WTC11 (cell line): ENCODE data around the gene NPTX1. TPM values are rescaled to one million over a fixed set of nuclear protein-coding genes. Genes with fewer than 3 reads are reported as not detected.

ENCODE experiments used
- ATAC-seq: fragments of 200-7000 bp; cut with Tn5 transposase; 2 replicates; pipeline ENCODE4 v1.10.0; 2021; ENCODE audit warnings: mild to moderate bottlenecking, moderate library complexity
- Bru-seq: library from RNA; stranded (reverse); fragments of 400-500 nt; gene quantifications from one replicate; lab custom pipeline; 2021; lab: Mats Ljungman, UMichigan
- CTCF ChIA-PET: fragments of 300-600 bp; sonication (Branson Sonifier 250); formaldehyde crosslinking; loops from one replicate; lab custom pipeline; 2021; ENCODE audit warnings: antibody characterized with exemption; lab: Charles Lee
- POLR2A ChIA-PET: fragments of 350-600 bp; sonication (Branson Sonifier 250); formaldehyde crosslinking; loops from one replicate; lab custom pipeline; 2021; ENCODE audit warnings: antibody characterized with exemption; lab: Charles Lee
- DNase-seq: peaks from one replicate; pipeline ENCODE4 v3.0.0; 2021; ENCODE audit warnings: low spot score
- H3K27ac Mint-ChIP-seq: 2 replicates; pipeline ENCODE4 v1.8.0; 2021; ENCODE audit warnings: mixed read lengths
- H3K27me3 Mint-ChIP-seq: 2 replicates; pipeline ENCODE4 v1.8.0; 2021; ENCODE audit warnings: low read depth, mild to moderate bottlenecking, moderate library complexity, mixed read lengths
- H3K36me3 Mint-ChIP-seq: 2 replicates; pipeline ENCODE4 v1.8.0; 2021; ENCODE audit warnings: mixed read lengths
- H3K4me1 Mint-ChIP-seq: 2 replicates; pipeline ENCODE4 v1.8.0; 2022; ENCODE audit warnings: mixed read lengths
- H3K4me3 Mint-ChIP-seq: 2 replicates; pipeline ENCODE4 v1.8.0; 2021; ENCODE audit warnings: mild to moderate bottlenecking, moderate library complexity, mixed read lengths
- H3K9me3 Mint-ChIP-seq: 2 replicates; pipeline ENCODE4 v1.8.0; 2021; ENCODE audit warnings: mixed read lengths
- ATF3 ChIP-seq: sonication (generic); formaldehyde crosslinking; conservative IDR thresholded peaks from 2 replicates; pipeline ENCODE4 v1.8.1; 2022; ENCODE audit warnings: mild to moderate bottlenecking, missing genetic modification reagents
- ESRRA ChIP-seq: sonication (generic); formaldehyde crosslinking; IDR thresholded peaks from 2 replicates; pipeline ENCODE4 v1.8.1; 2022; ENCODE audit warnings: mild to moderate bottlenecking, missing genetic modification reagents, borderline replicate concordance
- FOXP1 ChIP-seq: sonication (generic); formaldehyde crosslinking; IDR thresholded peaks from 2 replicates; pipeline ENCODE4 v1.8.0; 2022; ENCODE audit warnings: missing genetic modification reagents, mild to moderate bottlenecking, moderate library complexity, borderline replicate concordance
- HMGXB4 ChIP-seq: sonication (generic); formaldehyde crosslinking; IDR thresholded peaks from 2 replicates; pipeline ENCODE4 v1.8.1; 2023; ENCODE audit warnings: mild to moderate bottlenecking, moderate library complexity, missing genetic modification reagents
- MAX ChIP-seq: sonication (generic); formaldehyde crosslinking; IDR thresholded peaks from 2 replicates; pipeline ENCODE4 v1.8.0; 2022; ENCODE audit warnings: mild to moderate bottlenecking, missing genetic modification reagents
- RELA ChIP-seq: sonication (generic); formaldehyde crosslinking; IDR thresholded peaks from 2 replicates; pipeline ENCODE4 v1.8.1; 2022; ENCODE audit warnings: missing genetic modification reagents, mild to moderate bottlenecking, borderline replicate concordance
- SOX15 ChIP-seq: fragments of 250-450 bp; sonication (Bioruptor Pico); IDR thresholded peaks from 2 replicates; pipeline ENCODE4 v1.9.0; 2021; ENCODE audit warnings: mild to moderate bottlenecking
- SP1 ChIP-seq: sonication (generic); formaldehyde crosslinking; conservative IDR thresholded peaks from 2 replicates; pipeline ENCODE4 v1.8.1; 2022; ENCODE audit warnings: missing genetic modification reagents
- TEAD1 ChIP-seq: sonication (generic); formaldehyde crosslinking; IDR thresholded peaks from 2 replicates; pipeline ENCODE4 v1.8.0; 2022; ENCODE audit warnings: mild to moderate bottlenecking, missing genetic modification reagents
- ZBTB43 ChIP-seq: sonication (generic); formaldehyde crosslinking; IDR thresholded peaks from 2 replicates; pipeline ENCODE4 v1.8.1; 2023; ENCODE audit warnings: mild to moderate bottlenecking, missing genetic modification reagents
- ZNF219 ChIP-seq: sonication (generic); formaldehyde crosslinking; IDR thresholded peaks from 2 replicates; pipeline ENCODE4 v1.8.0; 2023; ENCODE audit warnings: missing genetic modification reagents, mild to moderate bottlenecking, borderline replicate concordance
- ZNF232 ChIP-seq: sonication (generic); formaldehyde crosslinking; IDR thresholded peaks from 2 replicates; pipeline ENCODE4 v1.8.0; 2022; ENCODE audit warnings: mild to moderate bottlenecking, missing genetic modification reagents
- ZNF396 ChIP-seq: fragments of 250-450 bp; sonication (Bioruptor Pico); IDR thresholded peaks from 2 replicates; pipeline ENCODE4 v1.8.0; 2021; ENCODE audit warnings: mild to moderate bottlenecking, moderate library complexity, borderline replicate concordance
- long read RNA-seq, 3 experiments: library from RNA in 1 of 3; library from capped mRNA in 1 of 3; library from polyadenylated mRNA in 1 of 3; unstranded in 2 of 3; stranded (forward) in 1 of 3; transcript quantifications; one replicate each; pipeline ENCODE4 v2.0.0, GENCODE V29; 2021
- total RNA-seq: library from RNA; stranded (reverse); gene quantifications from 3 replicates; pipeline ENCODE4 v1.2.3, GENCODE V29; 2021
- TF ChIP-seq, protein P1 (sequence below): sonication (generic); formaldehyde crosslinking; IDR thresholded peaks from 2 replicates; pipeline ENCODE4 v1.8.0; 2022; ENCODE audit warnings: mild to moderate bottlenecking, missing genetic modification reagents
- TF ChIP-seq, protein P2 (sequence below): fragments of 250-450 bp; sonication (Bioruptor Pico); IDR thresholded peaks from 2 replicates; pipeline ENCODE4 v1.9.0; 2021; ENCODE audit warnings: mild to moderate bottlenecking, borderline replicate concordance

Gene NPTX1, protein sequence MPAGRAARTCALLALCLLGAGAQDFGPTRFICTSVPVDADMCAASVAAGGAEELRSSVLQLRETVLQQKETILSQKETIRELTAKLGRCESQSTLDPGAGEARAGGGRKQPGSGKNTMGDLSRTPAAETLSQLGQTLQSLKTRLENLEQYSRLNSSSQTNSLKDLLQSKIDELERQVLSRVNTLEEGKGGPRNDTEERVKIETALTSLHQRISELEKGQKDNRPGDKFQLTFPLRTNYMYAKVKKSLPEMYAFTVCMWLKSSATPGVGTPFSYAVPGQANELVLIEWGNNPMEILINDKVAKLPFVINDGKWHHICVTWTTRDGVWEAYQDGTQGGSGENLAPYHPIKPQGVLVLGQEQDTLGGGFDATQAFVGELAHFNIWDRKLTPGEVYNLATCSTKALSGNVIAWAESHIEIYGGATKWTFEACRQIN
- 9.7 to 15.1 TPM (median 10.8 TPM) in 3 replicates for total RNA-seq
- Bru-seq, nascent RNA, result percentile 39 among the genes with signal in this experiment
- long read RNA-seq, experiment 1, full-length matches to known transcripts, result 38 of 44 reads
- long read RNA-seq, experiment 1, partial matches to known transcripts, result 1 of 44 reads
- long read RNA-seq, experiment 1, other reads (novel, unspliced or antisense), result 5 of 44 reads
- long read RNA-seq, experiment 2, full-length matches to known transcripts, result 2 of 5 reads
- long read RNA-seq, experiment 2, partial matches to known transcripts, result 0 of 5 reads
- long read RNA-seq, experiment 2, other reads (novel, unspliced or antisense), result 3 of 5 reads
- long read RNA-seq, experiment 3, result 0 reads

GRCh38 chr17:80475910-80476876, at the start of gene NPTX1:
Gene NPTX1 (minus strand): TSS chr17:80476607. CDS start chr17:80476446, 161 bp downstream.
- Mint-ChIP-seq H3K9me3 (no peaks in the 10 kb centered on the region), H3K36me3 (no peaks in the 10 kb centered on the region)
- DNase-seq, result no peak
- TF ChIP-seq RELA (CRISPR knock-in tag), result no peak
- TF ChIP-seq, protein P1, sequence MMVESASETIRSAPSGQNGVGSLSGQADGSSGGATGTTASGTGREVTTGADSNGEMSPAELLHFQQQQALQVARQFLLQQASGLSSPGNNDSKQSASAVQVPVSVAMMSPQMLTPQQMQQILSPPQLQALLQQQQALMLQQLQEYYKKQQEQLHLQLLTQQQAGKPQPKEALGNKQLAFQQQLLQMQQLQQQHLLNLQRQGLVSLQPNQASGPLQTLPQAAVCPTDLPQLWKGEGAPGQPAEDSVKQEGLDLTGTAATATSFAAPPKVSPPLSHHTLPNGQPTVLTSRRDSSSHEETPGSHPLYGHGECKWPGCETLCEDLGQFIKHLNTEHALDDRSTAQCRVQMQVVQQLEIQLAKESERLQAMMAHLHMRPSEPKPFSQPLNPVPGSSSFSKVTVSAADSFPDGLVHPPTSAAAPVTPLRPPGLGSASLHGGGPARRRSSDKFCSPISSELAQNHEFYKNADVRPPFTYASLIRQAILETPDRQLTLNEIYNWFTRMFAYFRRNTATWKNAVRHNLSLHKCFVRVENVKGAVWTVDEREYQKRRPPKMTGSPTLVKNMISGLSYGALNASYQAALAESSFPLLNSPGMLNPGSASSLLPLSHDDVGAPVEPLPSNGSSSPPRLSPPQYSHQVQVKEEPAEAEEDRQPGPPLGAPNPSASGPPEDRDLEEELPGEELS, result no peak
- TF ChIP-seq ZNF219, result no peak
- 0 out of 2 replicates have a peak, but pooled peaks have one; percentile 28 for TF ChIP-seq FOXP1
- no peak for TF ChIP-seq ESRRA (CRISPR knock-in tag)
- TF ChIP-seq, protein P2, sequence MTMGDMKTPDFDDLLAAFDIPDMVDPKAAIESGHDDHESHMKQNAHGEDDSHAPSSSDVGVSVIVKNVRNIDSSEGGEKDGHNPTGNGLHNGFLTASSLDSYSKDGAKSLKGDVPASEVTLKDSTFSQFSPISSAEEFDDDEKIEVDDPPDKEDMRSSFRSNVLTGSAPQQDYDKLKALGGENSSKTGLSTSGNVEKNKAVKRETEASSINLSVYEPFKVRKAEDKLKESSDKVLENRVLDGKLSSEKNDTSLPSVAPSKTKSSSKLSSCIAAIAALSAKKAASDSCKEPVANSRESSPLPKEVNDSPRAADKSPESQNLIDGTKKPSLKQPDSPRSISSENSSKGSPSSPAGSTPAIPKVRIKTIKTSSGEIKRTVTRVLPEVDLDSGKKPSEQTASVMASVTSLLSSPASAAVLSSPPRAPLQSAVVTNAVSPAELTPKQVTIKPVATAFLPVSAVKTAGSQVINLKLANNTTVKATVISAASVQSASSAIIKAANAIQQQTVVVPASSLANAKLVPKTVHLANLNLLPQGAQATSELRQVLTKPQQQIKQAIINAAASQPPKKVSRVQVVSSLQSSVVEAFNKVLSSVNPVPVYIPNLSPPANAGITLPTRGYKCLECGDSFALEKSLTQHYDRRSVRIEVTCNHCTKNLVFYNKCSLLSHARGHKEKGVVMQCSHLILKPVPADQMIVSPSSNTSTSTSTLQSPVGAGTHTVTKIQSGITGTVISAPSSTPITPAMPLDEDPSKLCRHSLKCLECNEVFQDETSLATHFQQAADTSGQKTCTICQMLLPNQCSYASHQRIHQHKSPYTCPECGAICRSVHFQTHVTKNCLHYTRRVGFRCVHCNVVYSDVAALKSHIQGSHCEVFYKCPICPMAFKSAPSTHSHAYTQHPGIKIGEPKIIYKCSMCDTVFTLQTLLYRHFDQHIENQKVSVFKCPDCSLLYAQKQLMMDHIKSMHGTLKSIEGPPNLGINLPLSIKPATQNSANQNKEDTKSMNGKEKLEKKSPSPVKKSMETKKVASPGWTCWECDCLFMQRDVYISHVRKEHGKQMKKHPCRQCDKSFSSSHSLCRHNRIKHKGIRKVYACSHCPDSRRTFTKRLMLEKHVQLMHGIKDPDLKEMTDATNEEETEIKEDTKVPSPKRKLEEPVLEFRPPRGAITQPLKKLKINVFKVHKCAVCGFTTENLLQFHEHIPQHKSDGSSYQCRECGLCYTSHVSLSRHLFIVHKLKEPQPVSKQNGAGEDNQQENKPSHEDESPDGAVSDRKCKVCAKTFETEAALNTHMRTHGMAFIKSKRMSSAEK (CRISPR knock-in tag), result no peak
- TF ChIP-seq SP1 (CRISPR knock-in tag), result 0 out of 2 replicates have a peak, but pooled peaks have one; percentile 22
- TF ChIP-seq ZNF232, result 0 out of 2 replicates have a peak, but pooled peaks have one; percentile 24
- peak; percentile 22; the same call in 1 of the 2 replicates for TF ChIP-seq MAX (CRISPR knock-in tag)
- TF ChIP-seq, all 79 proteins: peak for 4
- POLR2A ChIA-PET, result interaction anchor here (1.1 kb wide), 1 partner anchor 90 kb away, joined by 3 read pairs; no protein-coding TSS in a partner anchor
- peak within 1 kb of the TSS; percentile 61 for H3K4me3 Mint-ChIP-seq
- CTCF ChIA-PET, result interaction anchor here (0.7 to 4.1 kb wide), 10 partner anchors 10 to 657 kb away, joined by 3 to 23 read pairs (median 4); no protein-coding TSS in a partner anchor
- peaks cover 82% of the 10 kb centered on the region for H3K27me3 Mint-ChIP-seq
- ATAC-seq, result peak; percentile 17
- H3K4me1 Mint-ChIP-seq, result peaks cover 14% of the 10 kb centered on the region
- H3K27ac Mint-ChIP-seq, result no peak within 1 kb of the TSS

GRCh38 chr17:80523956-80524712, 47.7 kb upstream of the NPTX1 start:
- Mint-ChIP-seq H3K4me1 (peaks cover 21% of the 10 kb centered on the region), H3K27me3 (no peaks in the 10 kb centered on the region; the same call in 1 of the 2 replicates), H3K9me3 (no peaks in the 10 kb centered on the region), H3K36me3 (no peaks in the 10 kb centered on the region), H3K4me3 (no peak overlapping the region), H3K27ac (no peak overlapping the region)
- ATAC-seq (no peak), DNase-seq (no peak)
- CTCF ChIA-PET, result interaction anchor here (1.2 kb wide), 1 partner anchor 17 kb away, joined by 3 read pairs; no protein-coding TSS in a partner anchor
- POLR2A ChIA-PET, result no interaction called here
- TF ChIP-seq ESRRA (CRISPR knock-in tag), result no peak
- no peak for TF ChIP-seq ZNF232
- TF ChIP-seq TEAD1 (CRISPR knock-in tag), result no peak
- TF ChIP-seq HMGXB4 (CRISPR knock-in tag), result no peak
- no peak for TF ChIP-seq ZNF396 (CRISPR knock-in tag)
- no peak for TF ChIP-seq SOX15 (CRISPR knock-in tag)
- TF ChIP-seq ZBTB43, result no peak
- TF ChIP-seq ATF3 (CRISPR knock-in tag), result no peak
- TF ChIP-seq SP1 (CRISPR knock-in tag), result no peak
